ENCODE measurements around the gene NPTXR.
"Not testable (repeated sequence)": the region's sequence is repeated elsewhere in the genome, so short reads cannot be mapped to it uniquely, and the experiment has no call there.

NPTXR gene

DNA sequence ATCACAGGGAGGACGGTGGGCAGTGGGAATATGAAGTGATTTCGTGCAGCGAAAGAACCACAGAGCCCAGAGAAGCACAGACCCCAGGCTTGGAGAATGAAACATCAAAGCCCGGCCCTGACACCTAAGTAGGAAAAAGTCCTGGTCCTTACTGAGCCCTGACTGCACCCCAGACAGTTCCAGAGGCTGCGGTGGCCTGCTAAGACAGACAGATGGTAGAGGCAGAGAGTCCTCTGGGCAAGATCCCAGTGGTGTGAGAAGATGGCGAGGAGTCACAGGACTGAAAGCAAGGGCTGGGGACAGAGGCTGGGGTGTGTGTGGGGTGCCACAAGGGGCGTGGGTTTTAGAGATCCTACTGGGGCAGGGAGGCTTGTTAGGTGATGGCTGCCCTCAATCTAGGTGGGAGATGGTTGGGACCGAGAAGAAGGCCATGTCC, 24.5 kb upstream of the NPTXR start:
- no peak for DNase-seq

GRCh38 chr22:38867471-38868285, 23.9 kb upstream of the NPTXR start:
- no peak for DNase-seq

DNA sequence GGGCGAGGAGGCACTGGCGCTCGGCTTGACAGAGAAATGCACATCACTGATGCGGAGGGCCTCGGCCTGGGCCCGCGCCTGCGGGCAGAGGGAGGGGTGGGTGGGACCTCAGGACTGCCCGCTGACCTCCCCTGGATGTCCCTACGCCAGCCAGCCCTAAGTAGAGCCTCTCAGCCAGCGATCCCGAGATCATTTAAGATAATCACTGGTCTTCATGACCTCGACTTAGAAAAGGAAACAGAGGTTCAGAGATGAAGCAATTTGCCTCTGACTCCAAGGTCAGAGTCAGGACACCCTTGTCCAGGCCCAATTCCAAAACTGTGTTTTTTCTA, 23.3 kb upstream of the NPTXR start:
- no peak for DNase-seq

DNA sequence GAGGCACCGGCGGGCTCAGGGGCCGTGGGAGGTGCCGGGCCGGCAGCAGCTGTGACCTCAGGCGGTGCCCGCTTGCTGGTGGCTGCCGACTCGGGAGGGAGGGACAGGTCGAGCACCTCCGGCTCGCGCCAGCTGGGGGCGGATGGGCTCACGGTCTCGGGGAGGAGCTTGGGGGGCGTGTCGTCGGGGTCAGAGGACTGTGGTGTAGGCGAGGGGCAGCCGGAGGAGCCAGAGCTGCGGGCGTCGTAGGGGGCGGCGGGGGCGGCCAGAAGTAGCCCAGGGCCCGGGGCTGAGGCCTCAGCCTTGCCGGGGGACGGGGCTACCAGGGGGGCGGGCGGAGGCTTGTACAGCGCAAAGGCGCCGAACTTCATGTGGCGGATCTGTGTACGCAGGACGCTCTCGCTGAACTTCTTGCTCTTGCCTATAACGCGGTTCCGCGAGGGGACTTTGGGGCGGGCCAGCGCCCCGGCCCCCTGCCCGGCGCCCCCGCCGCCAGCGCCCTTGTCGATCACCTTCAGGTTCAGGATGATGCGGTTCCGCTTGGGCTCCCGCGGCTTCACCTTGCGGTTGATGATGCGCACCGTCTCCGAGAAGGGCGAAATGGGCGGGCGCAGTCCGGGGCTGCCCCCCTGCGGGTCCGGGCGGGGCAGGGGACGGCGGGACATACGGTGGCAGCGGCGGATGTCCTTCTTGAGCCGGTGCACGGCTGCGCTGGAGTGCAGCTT, 22.7 kb upstream of the NPTXR start:
- DNase-seq: no peak

DNA sequence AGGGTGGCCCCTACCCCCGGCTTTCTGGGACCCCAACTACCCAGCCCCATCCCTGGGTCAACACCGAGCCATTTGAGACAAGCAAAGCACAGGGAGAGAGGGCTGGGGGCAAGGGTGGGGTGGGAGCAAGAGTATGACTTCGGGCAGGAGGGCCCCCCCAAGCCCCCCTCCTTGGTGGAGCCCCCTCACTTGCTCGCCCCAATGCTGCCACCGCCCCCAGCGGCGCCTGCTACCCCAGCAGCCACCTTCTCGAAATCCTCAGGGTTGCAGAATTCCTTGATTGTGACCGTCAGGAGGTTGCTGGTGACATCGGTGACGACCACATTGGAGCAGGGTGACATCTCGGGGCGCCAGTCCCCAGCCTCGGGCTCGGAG, 22.2 kb upstream of the NPTXR start:
- no peak for DNase-seq

- DNase-seq: no peak
Observed at GRCh38 chr22:38865201-38866023, 21.6 kb upstream of the NPTXR start.

GRCh38 chr22:38864361-38865191, 20.7 kb upstream of the NPTXR start:
- no peak for DNase-seq

DNA sequence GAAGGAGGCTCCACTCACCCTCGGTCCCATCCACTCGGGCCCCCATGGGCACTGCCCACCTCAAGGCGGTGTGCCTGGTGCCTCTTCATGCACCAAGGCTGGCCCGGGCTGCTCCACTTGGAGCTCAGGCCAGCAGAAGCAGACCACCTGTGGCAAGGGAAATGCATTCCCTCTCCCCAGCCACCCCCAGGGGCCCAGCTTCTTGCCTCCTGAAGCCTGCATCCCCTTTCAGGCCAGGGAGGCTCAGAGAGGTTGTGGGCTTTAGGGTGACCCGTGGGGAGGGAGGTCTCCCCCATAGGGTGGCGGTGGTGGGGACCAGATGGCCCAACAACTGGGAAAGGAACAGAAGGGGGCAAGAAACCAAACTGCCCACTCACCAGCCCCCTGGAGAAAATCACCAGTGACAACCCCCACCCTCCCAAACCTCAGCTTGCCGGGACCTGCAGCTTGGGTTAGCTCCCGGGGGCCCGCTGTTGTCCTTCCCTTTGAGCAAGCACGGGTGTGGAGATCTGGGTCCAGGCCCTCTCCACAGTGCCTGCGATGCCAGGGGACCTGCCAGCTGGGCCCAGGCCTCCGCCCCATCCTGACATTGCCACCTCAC, 19.8 kb upstream of the NPTXR start:
- DNase-seq: no peak

DNA sequence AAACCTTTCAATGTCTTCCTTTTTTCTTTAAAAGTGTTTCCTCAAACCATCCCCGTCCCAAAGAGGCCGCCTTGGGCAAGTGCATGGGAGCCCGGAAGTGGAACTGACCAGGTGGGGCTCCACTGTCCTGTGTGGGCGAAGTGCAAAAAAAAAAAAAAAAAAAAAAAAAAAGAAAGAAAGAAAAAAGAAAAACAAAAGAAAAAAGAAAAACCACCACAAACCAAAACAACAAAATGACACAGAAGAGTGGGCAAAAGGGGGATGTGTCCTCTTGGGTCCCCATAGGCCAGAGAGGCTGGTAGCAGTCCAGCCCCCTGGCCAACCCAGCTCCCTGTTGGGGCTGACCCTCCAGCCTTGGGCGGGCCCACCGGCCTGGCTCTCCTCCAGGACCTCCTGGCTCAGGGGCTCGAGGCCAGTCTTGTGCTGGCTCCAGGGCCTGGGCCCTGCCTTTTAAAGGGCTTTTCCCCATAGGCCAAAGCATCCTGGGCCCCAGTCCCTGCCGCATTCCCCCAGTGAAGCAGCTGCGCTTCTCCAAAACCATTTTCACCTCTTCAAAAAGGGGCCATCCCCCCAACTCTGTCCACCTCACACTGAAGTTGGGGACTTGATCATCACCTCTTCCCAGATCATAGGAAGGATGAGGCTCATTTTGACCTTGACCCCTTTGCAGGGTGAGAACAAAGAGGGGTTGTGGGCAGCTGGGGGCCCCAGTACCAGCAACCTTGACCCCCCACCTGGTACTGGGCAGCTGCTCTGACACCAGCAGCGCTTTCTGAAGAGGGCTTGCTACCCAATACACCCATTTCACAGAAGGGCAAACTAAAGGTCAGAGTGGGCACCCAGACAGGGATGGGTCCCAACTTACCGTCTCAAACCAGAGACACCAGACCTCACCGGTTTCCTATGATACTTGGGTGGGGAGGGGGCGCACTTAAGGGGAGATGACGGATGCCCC, 18.8 kb upstream of the NPTXR start:
- no peak for DNase-seq

GRCh38 chr22:38861927-38862326, 18.1 kb upstream of the NPTXR start:
- no peak for DNase-seq

- DNase-seq: no peak
Observed at GRCh38 chr22:38861170-38861876, 17.5 kb upstream of the NPTXR start.

DNA sequence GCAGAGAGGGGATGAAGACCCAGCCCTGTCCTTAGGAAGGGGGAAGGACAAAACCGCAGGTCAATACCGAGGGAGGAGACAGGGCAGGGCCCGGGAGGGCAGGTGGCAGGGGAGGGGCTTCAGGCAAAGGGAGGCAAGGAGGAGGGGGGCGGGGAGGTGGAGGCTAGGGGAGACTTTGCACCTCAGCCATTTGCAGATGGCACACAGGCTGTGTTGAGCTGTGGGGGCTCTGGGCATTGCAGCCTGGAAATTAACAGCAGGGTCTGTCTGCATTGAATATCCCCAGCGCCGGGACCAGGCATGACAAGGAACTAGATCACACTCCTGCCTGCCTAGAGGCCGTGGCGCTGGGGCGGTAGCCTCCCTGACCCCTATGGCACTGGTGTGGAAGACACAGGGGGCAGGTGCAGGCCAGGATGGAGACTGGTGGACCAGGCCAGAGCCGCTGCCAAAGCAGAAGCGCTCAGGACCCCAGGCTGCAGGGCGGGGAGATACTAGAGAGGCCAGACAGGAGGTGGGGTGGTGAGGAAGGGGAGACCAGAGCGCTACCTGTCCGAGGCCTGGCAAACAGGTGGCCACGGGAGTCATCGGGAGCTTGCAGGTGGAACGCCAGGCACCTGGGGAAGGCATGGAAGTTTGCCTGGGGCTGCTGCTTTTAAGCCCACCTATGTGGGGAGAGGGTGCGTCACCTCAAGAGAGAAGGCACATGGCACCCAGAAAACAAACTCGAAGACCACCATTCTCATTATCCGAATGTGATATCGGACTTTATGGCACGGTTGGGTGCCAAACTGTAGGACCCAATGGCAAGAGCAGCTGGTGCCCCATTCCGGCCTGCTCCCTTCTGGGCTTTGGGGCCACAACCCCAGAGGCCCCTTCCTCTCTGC, 16.7 kb upstream of the NPTXR start:
- peak in 2 of 3 experiments; percentile 5 to 36 for DNase-seq

GRCh38 chr22:38859581-38860282, 15.9 kb upstream of the NPTXR start:
- DNase-seq: no peak

GRCh38 chr22:38858492-38858891, 14.7 kb upstream of the NPTXR start:
- no peak for DNase-seq

DNA sequence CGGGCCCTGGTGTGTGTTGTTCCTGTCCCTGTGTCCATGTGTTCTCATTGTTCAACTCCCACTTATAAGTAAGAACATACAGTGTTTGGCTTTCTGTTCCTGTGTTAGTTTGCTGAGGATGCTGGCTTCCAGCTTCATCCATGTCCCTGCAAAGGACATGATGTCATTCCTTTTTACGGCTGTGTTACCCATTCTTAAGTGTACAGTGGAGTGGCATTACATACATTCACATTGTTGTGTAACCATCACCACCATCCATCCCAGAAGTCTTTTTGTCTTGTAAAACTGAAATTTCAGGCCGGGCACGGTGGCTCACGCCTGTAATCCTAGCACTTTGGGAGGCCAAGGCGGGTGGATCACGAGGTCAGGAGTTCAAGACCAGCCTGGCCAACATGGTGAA, 10.6 kb upstream of the NPTXR start:
- not testable (repeated sequence) for DNase-seq

GRCh38 chr22:38853883-38854282, 10.1 kb upstream of the NPTXR start:
- DNase-seq: not testable (repeated sequence)

DNA sequence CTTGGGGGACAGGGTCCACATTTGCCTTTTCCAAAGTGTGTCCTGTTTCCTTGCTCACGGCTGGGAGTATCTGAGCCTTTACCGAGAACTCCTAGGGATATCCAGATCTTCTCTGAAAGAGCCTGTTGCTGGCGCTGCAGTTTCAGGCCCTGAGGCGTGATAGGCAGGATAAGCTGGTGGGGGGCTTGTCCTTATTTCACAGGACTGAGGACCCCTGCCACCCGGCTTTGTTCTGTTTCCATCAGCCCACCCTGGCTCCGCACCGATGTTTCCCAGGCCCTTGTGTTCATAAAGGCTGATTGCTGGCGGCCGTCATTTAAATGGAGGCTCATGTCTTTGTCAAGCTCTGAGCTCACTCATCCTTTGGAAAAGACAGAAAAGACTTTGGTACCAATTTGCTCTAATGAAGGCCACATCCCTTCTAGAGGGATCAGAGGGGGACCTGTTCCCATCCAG, 9.4 kb upstream of the NPTXR start:
- no peak for DNase-seq

GRCh38 chr22:38852522-38852921, 8.7 kb upstream of the NPTXR start:
- no peak for DNase-seq
